ENCODE results near the gene TNNC1.

TNNC1 gene

GRCh38 chr3:52433328-52433995 lies 20.4 kb downstream of the TNNC1 start:
- in situ Hi-C loops (cut with HindIII; ENCODE audit: low sequenced_read_pairs): no loop called here

GRCh38 chr3:52432691-52433141 lies 21.1 kb downstream of the TNNC1 start:
- in situ Hi-C loops (cut with HindIII; ENCODE audit: low sequenced_read_pairs): no loop called here

GRCh38 chr3:52432225-52432624 lies 21.6 kb downstream of the TNNC1 start:
- in situ Hi-C loops (cut with HindIII; ENCODE audit: low sequenced_read_pairs): no loop called here

- in situ Hi-C loops (cut with HindIII; ENCODE audit: low sequenced_read_pairs): no loop called here
These were observed 22.2 kb downstream of the TNNC1 start for GRCh38 chr3:52431459-52432223.

- in situ Hi-C loops (cut with HindIII; ENCODE audit: low sequenced_read_pairs): no loop called here
These were observed 23.4 kb downstream of the TNNC1 start for GRCh38 chr3:52430416-52430810.

GRCh38 chr3:52429779-52430415 lies 23.9 kb downstream of the TNNC1 start:
- in situ Hi-C loops (cut with HindIII; ENCODE audit: low sequenced_read_pairs): no loop called here

- in situ Hi-C loops (cut with HindIII; ENCODE audit: low sequenced_read_pairs): no loop called here
These were observed 24.8 kb downstream of the TNNC1 start for GRCh38 chr3:52429031-52429430.

GRCh38 chr3:52428151-52429005 lies 25.5 kb downstream of the TNNC1 start:
- in situ Hi-C loops (cut with HindIII; ENCODE audit: low sequenced_read_pairs): no loop called here

- in situ Hi-C loops (cut with HindIII; ENCODE audit: low sequenced_read_pairs): no loop called here
These were observed 30.7 kb downstream of the TNNC1 start for GRCh38 chr3:52423173-52423572.

GRCh38 chr3:52422669-52423068 lies 31.2 kb downstream of the TNNC1 start:
- in situ Hi-C loops (cut with HindIII; ENCODE audit: low sequenced_read_pairs): no loop called here

GRCh38 chr3:52420388-52420787 lies 33.5 kb downstream of the TNNC1 start:
- in situ Hi-C loops (cut with HindIII; ENCODE audit: low sequenced_read_pairs): no loop called here

- in situ Hi-C loops (cut with HindIII; ENCODE audit: low sequenced_read_pairs): loop anchor here (5.0 kb wide), 1 partner anchor 67 kb away; no protein-coding TSS in a partner anchor
These were observed 38.0 kb downstream of the TNNC1 start for GRCh38 chr3:52415800-52416199.

- in situ Hi-C loops (cut with HindIII; ENCODE audit: low sequenced_read_pairs): loop anchor here (10.0 kb wide), 1 partner anchor 414 kb away; the partner anchor contains the start of gene RPL29
These were observed 45.4 kb downstream of the TNNC1 start for GRCh38 chr3:52408466-52408865.

GRCh38 chr3:52407779-52408178 lies 46.1 kb downstream of the TNNC1 start:
- in situ Hi-C loops (cut with HindIII; ENCODE audit: low sequenced_read_pairs): loop anchor here (10.0 kb wide), 1 partner anchor 413 kb away; the partner anchor contains the start of gene RPL29

GRCh38 chr3:52406791-52407510 lies 46.9 kb downstream of the TNNC1 start:
- in situ Hi-C loops (cut with HindIII; ENCODE audit: low sequenced_read_pairs): loop anchor here (10.0 kb wide), 1 partner anchor 412 kb away; the partner anchor contains the start of gene RPL29

GRCh38 chr3:52406231-52406661 lies 47.6 kb downstream of the TNNC1 start:
- in situ Hi-C loops (cut with HindIII; ENCODE audit: low sequenced_read_pairs): loop anchor here (10.0 kb wide), 1 partner anchor 411 kb away; the partner anchor contains the start of gene RPL29

GRCh38 chr3:52405601-52406110 lies 48.2 kb downstream of the TNNC1 start:
- in situ Hi-C loops (cut with HindIII; ENCODE audit: low sequenced_read_pairs): loop anchor here (10.0 kb wide), 1 partner anchor 411 kb away; the partner anchor contains the start of gene RPL29

- in situ Hi-C loops (cut with HindIII; ENCODE audit: low sequenced_read_pairs): loop anchor here (10.0 kb wide), 1 partner anchor 410 kb away; the partner anchor contains the start of gene RPL29
These were observed 48.8 kb downstream of the TNNC1 start for GRCh38 chr3:52405066-52405465.

- in situ Hi-C loops (cut with HindIII; ENCODE audit: low sequenced_read_pairs): loop anchor here (10.0 kb wide), 1 partner anchor 410 kb away; the partner anchor contains the start of gene RPL29
These were observed 49.5 kb downstream of the TNNC1 start for GRCh38 chr3:52404391-52404790.
